GM19467 (cell line): Measurements from ENCODE around the gene MSRB1.

Experiments used
- ATAC-seq: cut with Tn5 transposase; IDR thresholded peaks from one replicate; pipeline ENCODE4 v1.9.1; 2021; ENCODE audit warnings: mild to moderate bottlenecking, moderate library complexity; ENCODE audit not compliant: unreplicated experiment

MSRB1 gene

DNA sequence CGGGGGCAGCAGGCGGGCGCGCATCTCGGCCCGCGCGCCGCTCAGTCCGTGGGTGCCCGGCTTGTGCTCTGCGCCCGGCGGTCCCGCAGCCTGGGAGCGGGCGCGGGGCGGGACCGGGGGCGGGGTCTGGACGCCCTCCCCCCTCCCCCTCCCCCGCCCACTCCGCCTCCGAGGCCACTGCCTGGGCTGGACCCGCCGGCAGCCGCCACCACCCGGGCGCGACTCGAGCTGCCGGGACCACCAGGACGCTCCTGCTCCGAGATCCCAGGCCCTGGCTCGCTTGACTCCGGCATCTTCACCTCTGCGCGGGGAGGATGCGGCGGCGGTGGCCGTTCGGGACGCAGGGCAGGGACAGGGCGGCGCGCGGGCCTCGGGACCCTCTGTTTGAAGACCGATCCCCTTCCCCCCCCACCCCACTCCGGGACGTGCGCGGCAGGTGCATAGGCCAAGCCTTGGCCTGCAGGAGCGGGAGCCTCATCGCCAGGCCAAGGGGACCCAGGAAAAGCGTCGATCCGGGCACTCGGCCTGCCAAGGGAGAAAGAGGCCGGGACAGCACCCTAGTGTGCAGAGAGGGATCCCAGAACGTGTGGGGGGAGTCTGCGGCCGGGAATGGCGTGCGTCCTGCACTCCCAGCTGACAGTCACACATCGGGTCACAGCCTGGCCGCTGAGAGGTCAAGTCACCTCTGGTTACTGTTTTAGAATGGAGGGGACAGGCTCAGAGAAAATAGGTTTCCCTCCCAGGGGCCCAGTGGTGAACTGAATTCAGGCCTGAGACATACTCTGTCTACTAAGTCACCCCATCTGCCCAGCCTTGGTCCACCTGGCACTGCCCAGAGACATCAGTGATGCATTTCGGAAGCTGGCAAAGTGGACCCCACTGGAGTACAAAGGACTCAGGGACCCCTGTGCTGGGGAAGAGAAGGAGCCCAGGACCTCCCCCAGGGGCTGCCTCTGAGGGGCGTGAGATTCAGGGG, 24.4 kb downstream of the MSRB1 start, which contains the start of gene HS3ST6:
Gene HS3ST6 (minus strand): TSS at position 65 of the 976 bp plus-strand sequence. CDS start 92 bp downstream, outside the sequence.
- no peak for ATAC-seq

DNA sequence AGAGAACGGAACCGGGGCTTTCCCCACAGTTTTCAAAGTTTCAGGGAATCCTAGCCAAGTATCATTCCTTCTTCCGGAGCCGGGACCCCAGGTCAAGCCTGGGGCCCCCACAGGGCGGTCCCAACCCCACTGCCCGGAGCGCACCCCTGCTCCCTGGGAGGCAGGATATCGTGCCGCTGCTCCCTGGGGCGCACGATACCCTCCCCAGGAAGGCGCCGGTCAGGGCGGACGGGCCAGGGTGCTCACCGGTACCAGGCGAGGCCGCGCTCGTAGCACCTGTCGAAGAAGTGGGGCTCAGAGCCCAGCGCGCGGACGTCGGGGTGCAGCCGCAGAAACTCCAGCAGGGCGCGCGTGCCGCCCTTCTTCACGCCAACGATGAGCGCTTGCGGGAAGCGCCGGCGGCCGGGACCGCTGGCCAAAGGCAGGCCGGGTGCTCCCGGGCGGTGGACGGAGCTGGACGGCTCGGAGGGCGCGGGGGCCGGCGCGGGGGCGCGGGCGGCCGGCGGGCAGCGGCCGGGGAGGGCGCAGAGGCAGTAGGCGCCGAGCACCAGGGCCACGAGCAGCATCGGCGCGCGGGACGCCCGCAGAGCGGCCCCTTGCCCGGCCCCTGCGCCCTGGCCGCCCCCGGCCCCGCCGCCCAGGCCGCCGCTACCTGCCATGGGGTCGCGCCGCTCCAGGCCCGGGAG, 25.2 kb downstream of the MSRB1 start:
- ATAC-seq: no peak

DNA sequence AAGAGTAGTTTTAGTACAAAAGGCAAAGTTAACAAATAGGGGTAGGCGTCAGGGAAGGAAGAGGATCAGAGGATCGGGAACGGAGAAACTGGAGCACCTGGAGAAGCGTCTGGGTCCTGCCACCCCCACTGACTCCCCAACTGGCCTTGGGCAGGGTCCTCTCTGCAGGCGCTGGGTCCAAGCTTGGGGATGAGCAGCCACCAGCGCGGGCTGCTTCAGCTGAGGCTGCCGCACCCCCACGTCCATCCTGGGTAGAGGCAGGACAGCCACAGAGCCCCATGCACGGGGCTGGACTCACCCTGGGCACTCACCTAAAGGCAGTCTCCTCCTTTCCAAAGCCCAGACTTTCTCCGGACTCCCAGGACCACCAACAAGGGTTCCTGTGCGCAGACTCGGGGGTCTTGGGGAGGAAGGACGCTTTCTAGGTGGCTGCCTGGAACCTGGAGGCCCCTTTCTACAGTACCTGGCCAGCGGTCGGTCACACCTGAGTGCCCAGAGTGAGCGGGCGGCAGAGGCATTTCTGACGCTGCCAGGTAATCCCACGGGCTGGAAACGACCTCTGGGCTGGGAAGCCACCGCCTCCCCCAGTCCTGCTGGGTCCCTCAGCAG, 25.8 kb downstream of the MSRB1 start:
- ATAC-seq: no peak

DNA sequence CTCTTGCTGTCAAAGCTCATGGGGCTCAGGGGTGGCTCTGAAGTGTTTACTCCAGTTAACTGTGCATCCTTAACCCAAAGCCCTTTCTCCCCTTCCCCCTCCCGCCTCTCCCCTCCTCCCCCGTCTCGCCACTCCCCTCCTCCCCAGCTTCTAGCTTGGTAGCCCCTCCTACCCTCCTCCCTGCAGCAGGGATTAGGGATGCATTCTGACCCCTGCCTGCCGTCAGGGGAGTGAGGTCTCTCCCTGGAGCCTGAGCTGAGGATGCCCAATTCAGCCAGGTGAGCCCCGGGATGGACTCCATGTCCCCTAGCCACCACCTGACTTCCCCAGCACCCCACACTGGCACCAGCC, 26.4 kb downstream of the MSRB1 start:
- ATAC-seq: no peak

DNA sequence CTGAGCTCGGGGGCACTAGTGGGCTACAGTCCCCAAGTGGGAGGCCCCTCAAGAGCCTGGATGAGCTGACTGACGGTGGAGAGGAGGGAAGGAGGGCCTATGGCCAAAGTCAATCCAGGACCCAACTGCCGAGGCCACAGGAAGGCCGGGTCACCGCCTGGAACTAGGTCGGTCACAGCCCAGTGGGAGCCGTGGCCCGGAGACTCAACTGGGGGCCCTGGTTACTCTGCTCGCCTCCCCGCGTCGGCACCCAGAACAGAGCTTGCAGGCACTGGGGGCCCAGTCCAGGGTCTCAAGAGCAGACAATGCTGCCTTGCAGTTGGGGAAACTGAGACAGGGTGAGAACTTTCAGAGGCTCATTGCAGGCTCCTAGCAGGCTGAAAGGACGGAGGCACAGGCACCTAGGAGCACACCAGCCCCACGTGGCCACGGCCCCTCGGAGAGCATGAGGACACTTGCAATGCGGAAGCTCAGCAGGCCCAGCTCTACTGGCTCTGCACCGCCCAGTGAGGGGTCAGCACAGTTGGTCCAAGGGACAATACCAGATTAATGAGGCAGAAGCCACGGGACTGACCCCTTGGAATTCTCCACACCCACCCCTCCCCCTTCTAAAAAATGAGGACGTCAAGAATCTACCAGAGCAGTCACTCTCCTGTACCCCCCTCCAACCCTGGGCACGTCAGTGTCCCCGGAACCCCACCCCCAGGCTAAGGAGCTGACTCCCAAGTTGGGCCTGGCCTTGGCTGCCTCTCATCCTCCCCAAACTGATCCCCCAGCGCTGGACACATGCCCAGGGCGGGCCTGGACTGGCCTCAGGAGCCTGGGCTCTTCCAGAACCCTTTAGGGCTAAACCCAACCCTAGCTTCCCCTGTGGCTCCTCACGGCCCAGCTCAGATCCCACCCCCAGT, 27.0 kb downstream of the MSRB1 start:
- ATAC-seq: no peak

DNA sequence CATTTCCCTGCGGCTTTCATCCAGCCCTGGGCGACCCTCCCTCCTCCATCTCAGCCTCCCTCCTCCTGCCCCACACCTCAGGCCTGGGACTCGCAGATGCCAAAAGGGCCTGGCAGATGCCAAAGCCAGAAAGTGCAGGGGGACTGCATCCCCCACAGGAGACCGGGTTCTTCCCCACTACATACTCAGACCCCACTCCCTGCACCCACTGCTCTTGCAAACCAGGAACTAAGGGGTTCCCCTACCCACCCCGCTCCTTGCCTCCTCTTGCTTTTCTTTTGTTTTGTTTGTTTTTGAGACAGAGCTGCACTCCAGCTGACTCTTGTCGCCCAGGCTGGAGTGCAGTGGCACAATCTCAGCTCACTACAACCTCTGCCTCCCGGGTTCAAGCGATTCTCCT, 28.0 kb downstream of the MSRB1 start:
- no peak for ATAC-seq

DNA sequence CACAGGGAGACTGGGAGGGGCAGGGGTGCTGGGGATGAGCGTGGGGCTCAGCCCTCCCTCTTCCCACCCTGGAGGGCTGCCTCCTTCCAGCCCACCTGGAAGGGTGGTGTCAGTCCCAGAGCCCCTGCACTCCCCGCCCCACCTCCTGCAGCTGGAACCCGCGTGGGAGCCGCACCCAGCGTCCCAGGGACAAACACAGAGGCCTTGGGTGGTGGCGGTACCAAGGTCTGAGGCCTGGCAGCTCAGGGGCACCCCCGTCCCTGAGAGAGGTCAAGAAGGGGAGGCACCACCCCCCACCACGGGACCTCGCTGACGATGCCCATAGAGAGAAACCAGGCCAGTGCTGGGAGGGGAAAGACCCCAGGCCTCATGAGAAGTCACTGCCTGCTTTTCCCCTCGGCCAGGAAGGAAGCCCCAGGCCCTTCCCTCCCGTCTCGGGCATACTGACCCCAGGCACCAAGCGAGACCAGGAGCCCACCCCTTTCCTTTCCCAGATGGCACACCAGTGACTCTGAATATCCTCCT, 28.9 kb downstream of the MSRB1 start:
- no peak for ATAC-seq

DNA sequence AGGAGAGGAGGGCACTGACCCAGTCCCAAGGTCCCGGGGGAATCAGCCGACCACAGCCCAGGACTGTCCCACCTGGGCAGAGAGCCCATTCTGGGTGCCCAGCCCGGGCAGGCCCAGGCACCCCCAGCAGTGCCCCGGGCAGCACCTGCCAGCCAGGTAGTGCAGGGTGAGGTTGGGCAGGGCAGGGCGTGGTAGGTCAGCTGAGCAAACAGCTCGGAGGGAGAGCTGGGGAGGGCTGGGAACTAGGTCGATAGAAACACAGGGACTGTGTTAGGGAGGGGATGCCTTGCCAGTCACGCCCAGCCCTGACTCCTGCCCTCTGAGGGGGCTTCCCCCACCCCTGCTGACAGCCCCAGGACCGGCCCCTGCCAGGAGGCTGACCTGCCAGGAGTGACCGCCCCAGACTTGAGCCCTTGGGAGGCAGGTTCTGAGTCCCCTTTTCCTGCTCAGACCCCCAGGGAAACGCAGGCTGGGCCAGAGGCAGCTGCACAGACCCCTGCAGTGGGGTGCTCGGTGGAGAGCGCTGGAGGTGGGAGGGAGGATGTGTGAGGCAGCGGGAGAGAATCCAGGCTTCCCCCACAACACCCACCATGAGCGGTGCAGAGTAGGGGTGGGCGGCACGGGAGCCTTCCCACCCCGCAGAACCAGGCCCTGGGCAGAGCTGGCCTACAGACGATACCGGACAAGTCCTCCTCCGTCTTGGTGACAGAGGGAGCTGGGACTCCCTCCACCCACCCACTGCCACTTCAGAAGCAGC, 29.5 kb downstream of the MSRB1 start:
- no peak for ATAC-seq

DNA sequence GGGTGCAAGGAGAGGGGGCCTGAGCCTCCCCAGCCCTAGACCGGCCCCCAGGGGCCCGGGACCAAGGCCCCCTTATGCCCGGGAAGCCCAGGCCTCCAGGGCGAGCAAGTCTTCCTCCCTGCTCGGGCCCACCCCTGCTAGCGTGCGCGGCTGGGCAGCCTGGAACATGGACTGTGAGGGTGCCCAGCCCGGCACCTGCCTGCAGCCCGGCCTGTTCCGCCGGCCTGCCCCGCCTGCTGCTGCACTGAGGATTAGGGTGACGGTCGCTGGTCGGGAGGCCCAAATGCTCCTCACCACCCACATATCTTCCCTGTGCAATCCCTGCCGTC, 30.8 kb downstream of the MSRB1 start:
- no peak for ATAC-seq

DNA sequence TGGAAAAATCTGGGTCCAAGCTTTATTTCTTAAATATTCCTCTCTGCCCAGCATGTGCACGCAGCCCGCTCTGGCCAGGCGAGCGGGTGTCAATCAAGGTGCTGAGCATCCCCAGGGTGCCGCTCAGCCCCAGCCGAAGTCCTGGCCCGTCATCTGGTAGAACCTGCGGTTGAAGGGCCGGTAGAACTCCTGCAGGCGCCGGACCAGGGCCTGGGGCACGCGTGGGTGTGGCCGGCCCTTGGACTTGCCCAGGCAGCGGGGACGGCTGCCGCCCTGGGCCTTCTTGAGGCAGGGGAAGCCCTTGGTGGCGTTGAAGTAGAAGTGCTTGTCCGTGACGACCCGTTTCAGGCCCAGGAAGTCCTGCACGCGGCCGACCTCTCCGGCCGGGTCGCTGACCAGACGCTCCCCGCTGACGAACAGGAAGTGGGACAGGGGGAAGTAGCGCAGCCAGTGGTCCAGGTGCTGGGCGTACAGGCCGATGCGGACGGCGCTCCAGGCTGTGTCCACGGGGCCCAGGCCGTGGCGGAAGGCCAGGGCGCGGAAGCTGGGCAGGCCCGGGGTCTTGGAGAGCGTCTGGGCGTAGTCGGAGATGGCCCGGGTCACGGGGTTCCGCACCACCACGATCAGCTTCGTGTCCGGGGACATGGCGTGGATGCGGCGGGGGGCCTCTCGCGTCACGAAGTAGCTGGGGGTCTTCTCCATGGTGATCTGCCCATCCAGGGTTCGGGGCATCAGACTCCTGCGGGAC, 31.4 kb downstream of the MSRB1 start:
- ATAC-seq: no peak

DNA sequence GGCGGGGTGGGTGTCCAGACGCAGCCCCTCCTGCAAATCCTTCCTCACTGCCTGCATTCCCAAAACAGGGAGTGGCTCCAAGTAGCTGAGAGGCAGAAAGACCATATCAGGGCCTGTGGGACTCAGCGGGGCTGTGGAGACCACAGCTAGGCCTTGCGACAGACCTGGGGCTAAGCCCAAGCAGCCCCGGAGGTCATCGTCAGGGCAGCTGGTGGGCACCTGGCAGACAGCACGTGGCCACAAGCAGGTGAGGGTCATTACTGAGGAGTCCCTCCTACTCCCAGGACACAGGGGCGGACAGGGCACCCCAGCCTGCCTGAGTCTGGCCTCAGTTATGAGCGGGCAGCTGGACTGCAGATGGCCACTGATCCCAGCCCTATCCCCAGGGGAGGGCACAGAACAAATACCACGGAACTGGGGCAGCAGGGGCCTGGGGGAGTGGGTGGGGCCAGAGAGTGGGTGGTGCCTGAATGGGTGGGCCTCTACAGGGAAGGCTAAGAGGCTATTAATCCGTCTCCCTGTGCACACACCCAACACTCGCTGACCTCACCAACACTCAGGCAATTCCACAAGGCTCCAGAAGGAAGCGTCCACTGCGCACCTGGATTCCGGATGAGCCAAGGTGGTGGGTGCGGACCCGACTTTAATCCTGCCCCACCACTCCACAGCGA, 33.3 kb downstream of the MSRB1 start:
- ATAC-seq: no peak

DNA sequence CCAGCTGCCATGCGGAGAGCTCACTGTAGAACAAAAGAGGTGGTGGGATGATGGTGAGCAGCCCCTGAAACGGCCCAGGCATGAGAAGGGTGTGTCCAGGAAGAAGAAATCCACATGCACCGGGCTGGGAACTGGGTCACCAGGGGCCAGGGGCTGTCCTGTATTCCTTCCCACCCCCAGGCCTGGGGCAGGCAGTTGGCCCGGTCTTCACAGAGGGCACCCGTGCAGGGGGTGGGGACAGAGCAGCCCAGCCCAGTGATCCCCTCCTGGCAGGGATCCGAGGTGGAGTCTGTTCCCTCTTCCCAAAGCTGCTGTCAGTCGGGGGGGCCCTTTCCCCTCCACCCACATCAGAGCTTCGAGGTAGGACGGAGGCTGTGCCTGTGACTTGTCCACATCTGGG, 34.0 kb downstream of the MSRB1 start:
- no peak for ATAC-seq

DNA sequence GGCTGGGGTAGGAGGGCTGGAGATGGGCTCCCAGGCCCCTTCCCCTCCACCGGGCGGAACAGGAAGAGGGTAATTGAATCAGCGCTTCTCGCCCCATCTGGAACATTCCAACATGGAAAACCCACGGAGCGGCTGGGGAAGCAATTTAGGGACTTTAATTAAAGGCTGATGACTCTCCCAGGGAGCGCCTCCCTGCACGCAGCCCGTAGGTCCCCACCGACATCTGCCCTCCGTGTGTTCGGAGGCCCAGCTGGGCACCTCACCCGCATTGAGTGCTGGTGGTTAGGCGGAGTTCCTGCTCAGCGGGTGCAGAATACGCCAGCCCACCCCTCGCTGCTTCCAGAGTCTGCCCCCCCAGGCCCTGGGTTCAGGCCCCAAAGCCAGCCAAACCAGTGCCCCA, 34.8 kb downstream of the MSRB1 start:
- ATAC-seq: no peak

DNA sequence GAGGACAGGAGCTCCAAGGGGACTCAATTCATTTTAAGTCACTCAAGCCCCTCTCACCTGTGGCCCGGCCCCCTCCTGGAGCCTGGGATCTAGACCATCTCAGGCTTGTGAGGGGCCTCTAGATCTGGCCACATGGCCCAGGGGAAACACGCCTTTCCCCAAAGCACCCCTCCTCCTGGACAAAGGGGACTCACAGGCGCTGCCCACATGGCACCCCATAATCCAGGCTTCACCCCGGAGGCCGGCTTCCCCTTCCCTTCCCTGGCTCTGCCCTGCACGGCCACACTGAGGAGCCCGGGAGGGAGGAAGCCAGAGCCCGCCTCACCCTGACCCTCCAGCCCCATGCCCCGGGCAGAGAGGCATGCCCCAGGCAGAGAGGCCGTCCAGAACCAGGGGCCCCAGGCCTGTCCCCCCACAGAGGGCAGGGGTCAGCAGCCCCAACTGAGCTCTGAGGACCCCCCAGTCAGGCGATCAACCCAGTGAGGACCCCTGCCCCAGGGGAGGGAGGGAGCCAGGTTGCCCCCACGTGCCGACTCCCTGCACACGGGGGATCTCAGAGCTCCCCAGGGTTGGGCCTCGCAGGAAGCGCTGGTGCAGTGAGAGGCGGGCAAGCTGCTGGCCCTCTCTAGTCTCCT, 35.7 kb downstream of the MSRB1 start:
- ATAC-seq: no peak

DNA sequence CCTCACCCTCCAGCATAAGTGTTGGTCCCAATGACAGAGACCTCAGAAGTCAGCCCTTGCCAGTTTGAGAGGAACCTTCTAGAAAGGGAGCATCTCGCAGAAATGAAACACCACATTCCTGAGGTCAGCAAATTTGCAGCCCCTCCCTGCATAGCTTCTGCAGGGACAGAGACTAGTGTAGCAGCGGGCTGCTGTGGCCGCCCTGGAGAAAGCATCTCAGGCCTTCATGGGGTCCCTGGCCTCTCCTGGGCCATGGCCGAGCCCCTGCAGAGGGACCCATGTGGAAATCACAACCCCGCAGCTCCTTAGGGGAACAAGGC, 36.2 kb downstream of the MSRB1 start:
- ATAC-seq: no peak

DNA sequence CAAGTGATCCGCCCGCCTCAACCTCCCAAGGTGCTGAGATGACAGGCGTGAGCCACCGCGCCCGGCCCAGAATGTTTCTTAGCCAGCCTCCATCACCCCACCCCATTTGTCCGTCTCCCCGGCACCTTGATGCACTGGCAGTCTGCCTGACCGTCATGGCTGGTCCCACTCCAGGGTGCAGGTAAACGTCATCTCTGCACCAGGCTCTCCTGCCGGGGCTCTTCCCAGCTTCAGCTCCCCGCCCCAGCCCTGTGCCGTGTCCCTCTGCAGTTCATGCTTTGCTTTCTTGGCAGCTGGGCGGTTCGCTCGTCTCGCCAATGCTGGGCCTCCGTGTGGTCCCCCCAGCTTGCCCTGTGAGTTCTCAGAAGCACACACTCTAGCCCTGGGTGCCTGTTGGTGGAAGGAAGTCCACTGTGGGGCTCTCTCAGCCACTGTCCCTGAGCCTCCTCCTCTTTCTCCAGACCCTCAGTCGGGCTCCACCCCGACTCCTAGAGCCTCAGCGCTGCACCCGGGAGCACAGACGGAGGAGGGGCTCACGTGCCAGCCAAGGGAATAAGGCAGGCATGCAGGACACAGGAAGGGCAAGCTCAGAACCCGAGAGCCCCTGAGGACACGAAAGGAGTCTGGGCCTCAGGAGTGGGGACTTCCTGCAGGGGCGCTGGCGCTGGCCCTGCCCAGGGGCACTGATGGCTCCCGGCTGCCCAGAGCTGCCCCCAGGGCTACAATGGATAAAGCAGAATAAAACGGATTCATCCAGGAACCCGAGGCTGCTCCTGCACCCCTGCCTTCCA, 36.7 kb downstream of the MSRB1 start:
- ATAC-seq: no peak
